Measurements from ENCODE around the gene CMPK2. TPM values are rescaled to one million over a fixed set of nuclear protein-coding genes. Genes with fewer than 3 reads are reported as not detected.

The CMPK2 gene
- total and polyA plus RNA-seq, 9 of the 15 experiments (the other 6 are each of a cell fraction or from before 2014, with no cell fraction given), result 2.6 to 10.5 (median 5.0) TPM

GRCh38 chr2:6885968-6886367 lies 20.3 kb upstream of the CMPK2 start (continued):
- TF ChIP-seq SMAD2 (IDR thresholded peaks at IDR 0.05; ENCODE audit: low read depth, low read length) (no peak), FOXO4 (CRISPR knock-in tag; IDR thresholded peaks at IDR 0.05) (no peak), TBP (optimal IDR thresholded peaks at IDR 0.05; ENCODE audit: low read depth, low read length) (no peak), CBX2 (IDR thresholded peaks at IDR 0.05; ENCODE audit: insufficient read depth, low read length, poor library complexity, severe bottlenecking) (no peak), MAZ (CRISPR knock-in tag; conservative IDR thresholded peaks at IDR 0.05 in 1 of 2, IDR thresholded peaks at IDR 0.05 in 1 of 2) (0 out of 4 replicates have a peak, but pooled peaks of 1 of the 2 experiments have one; percentile 21), MXD1 (CRISPR knock-in tag; IDR thresholded peaks at IDR 0.05; ENCODE audit: borderline replicate concordance, poor library complexity, severe bottlenecking) (no peak), HOXB6 (CRISPR knock-in tag; IDR thresholded peaks at IDR 0.05; ENCODE audit: borderline replicate concordance) (no peak), CREBBP (IDR thresholded peaks at IDR 0.05; ENCODE audit: low read depth, low read length) (no peak), ZNF165 (CRISPR knock-in tag; IDR thresholded peaks at IDR 0.05; ENCODE audit: borderline replicate concordance) (no peak), FOXA3 (CRISPR knock-in tag; conservative IDR thresholded peaks at IDR 0.05 in 1 of 2, IDR thresholded peaks at IDR 0.05 in 1 of 2) (no peak), PHF20 (IDR thresholded peaks at IDR 0.05; ENCODE audit: partially characterized antibody) (no peak), E2F4 (CRISPR knock-in tag; IDR thresholded peaks at IDR 0.05; ENCODE audit: low read depth) (no peak), FIP1L1 (IDR thresholded peaks at IDR 0.05; ENCODE audit: low read depth, low read length, poor library complexity, severe bottlenecking) (no peak), SNAPC5 (CRISPR knock-in tag; IDR thresholded peaks at IDR 0.05) (no peak), TRIM24 (IDR thresholded peaks at IDR 0.05) (peak; percentile 62 to 76; a peak in 3 of 4 replicates), ZNF740 (CRISPR knock-in tag; IDR thresholded peaks at IDR 0.05) (no peak), ZNF740 (tag; IDR thresholded peaks at IDR 0.05) (no peak), ZC3H8 (IDR thresholded peaks at IDR 0.05) (no peak), KAT7 (CRISPR knock-in tag; IDR thresholded peaks at IDR 0.05; ENCODE audit: borderline replicate concordance) (no peak), BHLHE40 (IDR thresholded peaks at IDR 0.05; ENCODE audit: low read length) (no peak), ZNF518B (CRISPR knock-in tag; IDR thresholded peaks at IDR 0.05) (no peak)

All from K562 (cell line).